ENCODE measurements around the gene PRKAA1. TPM values are rescaled to one million over a fixed set of nuclear protein-coding genes. Genes with fewer than 3 reads are reported as not detected.
"Not testable (repeated sequence)": the region's sequence is repeated elsewhere in the genome, so short reads cannot be mapped to it uniquely, and the experiment has no call there.

The PRKAA1 gene
- total and polyA plus RNA-seq, 2 of the 13 experiments (the other 11 are each of a cell fraction or from before 2014, with no cell fraction given) = 36.6 to 58.0 TPM

GRCh38 chr5:40714001-40714400 is 84.2 kb downstream of the PRKAA1 start (continued):
- no peak for TF ChIP-seq MEIS2 (CRISPR knock-in tag; IDR thresholded peaks at IDR 0.05)
- no peak for TF ChIP-seq MXI1 (IDR thresholded peaks at IDR 0.05; ENCODE audit: borderline replicate concordance, low read depth, low read length)
- TF ChIP-seq SNAPC2 (CRISPR knock-in tag; IDR thresholded peaks at IDR 0.05) = no peak

GRCh38 chr5:40710575-40710974 is 87.6 kb downstream of the PRKAA1 start:
- CTCF ChIA-PET (ENCODE audit: low intra/inter-chr PET ratio, low total read pairs); POLR2A ChIA-PET: not testable (repeated sequence)

More at GRCh38 chr5:40710575-40710974, 87.6 kb downstream of the PRKAA1 start:
- H3K9me3 ChIP-seq (ENCODE audit: low read length); H3K79me2 ChIP-seq (ENCODE audit: insufficient read depth, low read length); intact Hi-C loops (cut with micrococcal nuclease; ENCODE audit: unreplicated experiment); DNase-seq (ENCODE audit: low spot score); H3K9ac ChIP-seq (ENCODE audit: insufficient read depth, low read depth, low read length); H4K20me1 ChIP-seq (ENCODE audit: insufficient read depth, low read length); in situ Hi-C loops (cut with HindIII; ENCODE audit: extremely low pct_ligation_motif_present, low pct_unique_long_range_greater_than_20kb); H3K4me2 ChIP-seq (ENCODE audit: low read depth, low read length); FAIRE-seq; H3K27me3 ChIP-seq (ENCODE audit: control insufficient read depth in 1 of 2, insufficient read depth in 2 of 2, low read length in 2 of 2); ATAC-seq; H2AFZ ChIP-seq (ENCODE audit: low read length); H3K4me3 ChIP-seq (replicated peaks in 1 of 3; ENCODE audit: insufficient read depth in 1 of 3, low read depth in 2 of 3, low read length in 3 of 3); H3K4me1 ChIP-seq (ENCODE audit: insufficient read depth, low read length); H3K27ac ChIP-seq (ENCODE audit: extremely low read length, insufficient read depth, low read length); H3K36me3 ChIP-seq (replicated peaks in 1 of 2; ENCODE audit: control insufficient read depth in 1 of 2, insufficient read depth in 2 of 2, low read length in 2 of 2); BruUV-seq (replicated peaks): not testable (repeated sequence)

Small RNA genes within 50 kb of the gene (small RNA-seq; reads per million reads assigned to genes)
- 0 reads per million in 3 experiments for gene RF00191 (ENCODE audit: insufficient read depth in 2 of 3, insufficient read length in 3 of 3, low read depth in 2 of 3, low replicate concordance in 1 of 3)
- gene SNORD72 (ENCODE audit: insufficient read depth in 2 of 3, insufficient read length in 3 of 3, low read depth in 2 of 3, low replicate concordance in 1 of 3) = 31.9 to 141 (median 54.1) reads per million in 3 experiments

Other genes starting within 250 kb of the PRKAA1 start
- 0.11 TPM in 1 of 2 replicates, not detected in the other for gene PTGER4, start 118.5 kb downstream of the PRKAA1 start, total RNA-seq (2016; rRNA removed; fragmentation: Illumina TruSeq; extraction: Trizol)
- gene PTGER4, start 118.5 kb downstream of the PRKAA1 start, polyA plus RNA-seq (2011; rRNA removed) = 0.01 and 0.03 TPM in 2 replicates
- gene TTC33, start 42.4 kb downstream of the PRKAA1 start, total RNA-seq (2016; rRNA removed; fragmentation: Illumina TruSeq; extraction: Trizol) = 20.0 and 37.9 TPM in 2 replicates
- gene TTC33, start 42.4 kb downstream of the PRKAA1 start, polyA plus RNA-seq (2011; rRNA removed) = 3.8 and 4.5 TPM in 2 replicates
- 1,981 and 2,192 TPM in 2 replicates for gene RPL37, start 36.8 kb upstream of the PRKAA1 start, total RNA-seq (2016; rRNA removed; fragmentation: Illumina TruSeq; extraction: Trizol)
- 3,367 and 3,734 TPM in 2 replicates for gene RPL37, start 36.8 kb upstream of the PRKAA1 start, polyA plus RNA-seq (2011; rRNA removed)
- gene CARD6, start 43.0 kb upstream of the PRKAA1 start, total RNA-seq (2016; rRNA removed; fragmentation: Illumina TruSeq; extraction: Trizol) = 1.4 TPM in 2 replicates
- gene CARD6, start 43.0 kb upstream of the PRKAA1 start, polyA plus RNA-seq (2011; rRNA removed) = 0.33 and 0.39 TPM in 2 replicates
- 3.5 and 3.6 TPM in 2 replicates for gene C7, start 111.1 kb upstream of the PRKAA1 start, total RNA-seq (2016; rRNA removed; fragmentation: Illumina TruSeq; extraction: Trizol)
- gene C7, start 111.1 kb upstream of the PRKAA1 start, polyA plus RNA-seq (2011; rRNA removed) = 1.4 and 1.7 TPM in 2 replicates

Measured in HepG2 (cell line).